Diencephalon (tissue), 1 donor: ENCODE measurements around the gene TTPAL. TPM values are rescaled to one million over a fixed set of nuclear protein-coding genes. Genes with fewer than 3 reads are reported as not detected.

Experiments
- small RNA-seq: library from RNA; depleted of rRNA; stranded (forward); fragments of <200 nt; gene quantifications from one replicate; pipeline ENCODE3, GENCODE V24; 2014
- total RNA-seq: library from RNA; depleted of rRNA; stranded (reverse); fragments of >200 nt; gene quantifications from one replicate; pipeline ENCODE4 v1.2.3, GENCODE V29; 2014

The TTPAL gene, protein sequence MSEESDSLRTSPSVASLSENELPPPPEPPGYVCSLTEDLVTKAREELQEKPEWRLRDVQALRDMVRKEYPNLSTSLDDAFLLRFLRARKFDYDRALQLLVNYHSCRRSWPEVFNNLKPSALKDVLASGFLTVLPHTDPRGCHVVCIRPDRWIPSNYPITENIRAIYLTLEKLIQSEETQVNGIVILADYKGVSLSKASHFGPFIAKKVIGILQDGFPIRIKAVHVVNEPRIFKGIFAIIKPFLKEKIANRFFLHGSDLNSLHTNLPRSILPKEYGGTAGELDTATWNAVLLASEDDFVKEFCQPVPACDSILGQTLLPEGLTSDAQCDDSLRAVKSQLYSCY
- 20.3 TPM for total RNA-seq

GRCh38 chr20:44475694-44476560 lies at the start of gene TTPAL:
Gene TTPAL (plus strand): TSS chr20:44475874. CDS start chr20:44480000, 4,126 bp downstream.

DNA sequence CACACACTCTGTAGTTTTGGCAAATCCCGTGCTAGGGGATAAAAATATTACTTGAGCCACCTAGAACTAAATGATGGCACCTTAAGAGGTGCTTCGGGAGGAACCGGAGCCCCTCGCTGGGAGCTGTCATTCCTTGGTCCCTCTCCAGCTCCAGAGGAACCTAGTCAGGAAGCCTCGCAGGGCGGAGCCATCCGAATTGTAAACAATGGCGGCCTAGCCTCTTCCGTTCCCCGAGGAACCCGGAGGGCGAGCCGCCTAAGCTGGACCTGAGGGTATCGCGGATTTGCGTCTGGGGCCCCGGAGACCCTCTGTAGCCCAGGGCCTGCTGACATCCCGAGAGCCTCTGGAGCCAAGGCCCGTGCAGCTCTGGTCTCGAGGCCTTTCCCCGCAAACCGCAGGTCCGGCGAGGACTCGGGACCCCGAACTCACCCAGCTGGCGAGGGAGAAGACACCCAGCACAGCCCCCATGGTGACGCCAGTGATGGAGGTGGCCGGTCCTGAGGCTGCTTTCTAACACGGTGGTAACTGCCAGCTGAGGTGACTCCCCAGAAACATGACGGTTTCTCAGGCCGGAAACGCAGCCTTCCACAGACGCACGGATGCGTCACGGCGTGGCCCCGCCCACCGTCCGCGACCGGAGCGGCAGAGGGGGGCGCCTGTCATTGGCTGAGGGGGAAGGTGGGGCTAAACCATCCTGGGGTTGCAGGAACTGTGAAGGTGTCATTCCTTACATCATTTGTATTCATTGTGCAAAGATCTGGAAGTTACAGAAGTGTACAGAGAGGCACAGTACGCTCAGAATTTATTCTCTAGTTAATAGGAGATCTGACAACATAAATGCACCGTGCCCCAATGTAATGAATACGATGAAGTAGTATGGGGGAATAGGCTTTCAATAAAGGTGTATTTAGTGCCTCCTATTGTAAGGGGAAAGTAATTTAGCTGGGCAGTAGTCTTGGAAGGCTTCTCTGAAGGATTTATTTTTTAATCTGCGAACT lies 46.1 kb downstream of the TTPAL start, which contains the start of gene SERINC3:
Gene SERINC3, minus strand, starts transcription at position 587 of the 998 bp plus-strand sequence. Its CDS starts 119 bp downstream, at position 468.

Small RNA genes lying within 50 kb of the gene (small RNA-seq; reads per million reads assigned to genes)
- 0.21 reads per million for gene RPL37AP1

Other genes starting within 250 kb of the TTPAL start
- gene GDAP1L1, start 228.6 kb upstream of the TTPAL start, total RNA-seq, result 91.3 TPM
- gene FITM2, start 164.7 kb upstream of the TTPAL start, total RNA-seq, result 15.5 TPM
- gene R3HDML, start 138.8 kb upstream of the TTPAL start, total RNA-seq, result not detected
- gene HNF4A, start 120.2 kb upstream of the TTPAL start, total RNA-seq, result not detected
- 116 TPM for gene SERINC3, start 46.2 kb downstream of the TTPAL start, total RNA-seq
- gene PKIG, start 106.7 kb downstream of the TTPAL start, total RNA-seq, result 36.0 TPM
- gene ADA, start 175.8 kb downstream of the TTPAL start, total RNA-seq, result 1.8 TPM
- not detected for gene CCN5, start 239.5 kb downstream of the TTPAL start, total RNA-seq